Endothelial cell of umbilical vein (primary cell): ENCODE results near the gene RNFT2. TPM values are rescaled to one million over a fixed set of nuclear protein-coding genes. Genes with fewer than 3 reads are reported as not detected.
"Not testable (repeated sequence)": the region's sequence is repeated elsewhere in the genome, so short reads cannot be mapped to it uniquely, and the experiment has no call there.

Experiments
- BruUV-seq: library from RNA; stranded (reverse); fragments of 400-500 nt; replicated peaks from 2 replicates; lab custom pipeline; 2021; lab: Mats Ljungman, UMichigan
- CTCF ChIA-PET: fragments of 300-600, 350-600 bp; sonication (Branson Sonifier 250); formaldehyde crosslinking; loops from one replicate; lab custom pipeline; 2021; ENCODE audit warnings: antibody characterized with exemption, inconsistent platforms; lab: Charles Lee
- POLR2A ChIA-PET: fragments of 300-600, 350-600 bp; sonication (Branson Sonifier 250); formaldehyde crosslinking; loops from one replicate; lab custom pipeline; 2021; ENCODE audit warnings: antibody characterized with exemption, inconsistent platforms; lab: Charles Lee
- DNase-seq: peaks from one replicate; pipeline ENCODE4 v3.0.0-alpha.2; 2011; ENCODE audit warnings: low read depth, low spot score
- FAIRE-seq: peaks from 2 replicates; lab custom pipeline; 2011; peaks lifted over from hg19 to GRCh38; lab: Jason Lieb, UNC
- H2AFZ ChIP-seq: 2 replicates; pipeline ENCODE4 v1.6.0; 2012; ENCODE audit warnings: low read depth, low read length, control low read depth, inconsistent platforms
- H3K27ac ChIP-seq: 2 replicates; pipeline ENCODE4 v1.5.1; 2011; ENCODE audit warnings: low read depth, mild to moderate bottlenecking, control low read depth, low read length, moderate library complexity; ENCODE audit not compliant: insufficient read depth
- H3K27me3 ChIP-seq, 2 experiments: 2 replicates each; pipeline versions ENCODE4 v1.6.0 to v1.6.1; 2011; ENCODE audit warnings: low read length in 2 of 2, mixed read lengths in 1 of 2; ENCODE audit not compliant: control insufficient read depth in 2 of 2, insufficient read depth in 2 of 2
- H3K36me3 ChIP-seq, 2 experiments: 2 replicates in 1 of 2; 3 replicates in 1 of 2; pipeline ENCODE4 v1.5.1; 2011; ENCODE audit warnings: low read length in 2 of 2, mild to moderate bottlenecking in 1 of 2, moderate library complexity in 1 of 2; ENCODE audit not compliant: control insufficient read depth in 2 of 2, insufficient read depth in 2 of 2; ENCODE audit errors: extremely low read depth in 1 of 2
- H3K4me1 ChIP-seq: 3 replicates; pipeline ENCODE4 v1.5.1; 2011; ENCODE audit warnings: mild to moderate bottlenecking, low read length; ENCODE audit not compliant: control insufficient read depth, insufficient read depth; ENCODE audit errors: extremely low read depth
- H3K4me2 ChIP-seq: 2 replicates; pipeline ENCODE4 v1.6.1; 2011; ENCODE audit warnings: low read length, control low read depth, mixed read lengths; ENCODE audit not compliant: insufficient read depth
- H3K4me3 ChIP-seq, 3 experiments: fragments of 200-600 bp in 1 of 3; sonication (generic), shearing (Covaris generic) in 1 of 3; replicated peaks in 1 of 3; 2 replicates each; pipeline ENCODE4 v1.5.1; 2011 to 2016; ENCODE audit warnings: control low read depth in 3 of 3, low read length in 3 of 3, mild to moderate bottlenecking in 2 of 3, inconsistent platforms in 1 of 3, low read depth in 1 of 3, moderate library complexity in 1 of 3; ENCODE audit not compliant: insufficient read depth in 1 of 3
- H3K79me2 ChIP-seq: 2 replicates; pipeline ENCODE4 v1.6.0; 2012; ENCODE audit warnings: low read length, inconsistent platforms; ENCODE audit not compliant: control insufficient read depth, insufficient read depth
- H3K9ac ChIP-seq: replicated peaks from 2 replicates; pipeline ENCODE3; 2011; ENCODE audit warnings: low read length, control low read depth; ENCODE audit not compliant: insufficient read depth; ENCODE audit errors: extremely low read depth
- H3K9me1 ChIP-seq: replicated peaks from 3 replicates; pipeline ENCODE4 v1.6.0; 2011; ENCODE audit warnings: mild to moderate bottlenecking, low read length; ENCODE audit not compliant: control insufficient read depth, insufficient read depth; ENCODE audit errors: extremely low read depth
- H3K9me3 ChIP-seq: replicated peaks from 2 replicates; pipeline ENCODE4 v1.5.1; 2012; ENCODE audit warnings: low read length, inconsistent platforms; ENCODE audit not compliant: control insufficient read depth, insufficient read depth
- H4K20me1 ChIP-seq: replicated peaks from 2 replicates; pipeline ENCODE3; 2011; ENCODE audit warnings: mild to moderate bottlenecking, low read length; ENCODE audit not compliant: control insufficient read depth, insufficient read depth; ENCODE audit errors: extremely low read depth
- EZH2 ChIP-seq: IDR thresholded peaks from 2 replicates; pipeline ENCODE4 v1.6.1; 2012; ENCODE audit warnings: borderline replicate concordance, low read depth, mild to moderate bottlenecking, moderate library complexity, low read length, inconsistent platforms; ENCODE audit not compliant: severe bottlenecking
- FOS ChIP-seq: IDR thresholded peaks from 2 replicates; pipeline ENCODE4 v1.6.1; 2011; ENCODE audit warnings: mild to moderate bottlenecking, low read length, moderate library complexity, borderline replicate concordance; ENCODE audit not compliant: insufficient read depth
- GATA2 ChIP-seq: IDR thresholded peaks from 2 replicates; pipeline ENCODE4 v1.7.0; 2011; ENCODE audit warnings: low read depth, mild to moderate bottlenecking, moderate library complexity, mixed read lengths, low read length; ENCODE audit not compliant: insufficient read length, insufficient read depth
- JUN ChIP-seq: IDR thresholded peaks from 2 replicates; pipeline ENCODE4 v1.6.1; 2011; ENCODE audit warnings: borderline replicate concordance, low read depth; ENCODE audit not compliant: insufficient read length, insufficient read depth
- MAX ChIP-seq: IDR thresholded peaks from 2 replicates; pipeline ENCODE4 v1.6.1; 2011; ENCODE audit not compliant: insufficient read depth, insufficient read length
- MYC ChIP-seq: IDR thresholded peaks from one replicate; pipeline ENCODE4 v1.6.1; 2011; ENCODE audit warnings: mild to moderate bottlenecking, low read depth, low read length
- POLR2A ChIP-seq: IDR thresholded peaks from 2 replicates; pipeline ENCODE4 v1.6.1; 2012; ENCODE audit warnings: low read depth, mild to moderate bottlenecking, control low read depth, low read length
- POLR2AphosphoS5 ChIP-seq: IDR thresholded peaks from 2 replicates; pipeline ENCODE4 v1.6.1; 2012; ENCODE audit warnings: low read depth, mild to moderate bottlenecking, control low read depth, low read length, moderate library complexity; ENCODE audit not compliant: insufficient read depth
- dilution Hi-C: fragments of 300-500 bp; cut with MboI; formaldehyde crosslinking; loops from one replicate; pipeline ENCODE4 v1.15.0; 2019; ENCODE audit warnings: low sequenced_read_pairs; ENCODE audit not compliant: extremely low pct_ligation_motif_present
- intact Hi-C: fragments of 100-400 bp; cut with micrococcal nuclease; formaldehyde crosslinking; loops from one replicate; pipeline ENCODE4 v1.10.0; 2022
- polyA plus RNA-seq, 4 experiments: library from polyadenylated mRNA; depleted of rRNA in 3 of 4; stranded (reverse) in 3 of 4; unstranded in 1 of 4; fragments of >200 nt; gene quantifications; 2 replicates each; pipeline versions ENCODE4 v1.2.1 to v1.2.3, GENCODE V29; 2011 to 2012; ENCODE audit warnings: missing spikeins in 1 of 4
- total RNA-seq: library from RNA; stranded (reverse); gene quantifications from 2 replicates; pipeline ENCODE4 v1.2.3, GENCODE V29; 2021
- TF ChIP-seq, protein P1 (sequence below), 2 donors: IDR thresholded peaks; 1 replicate in 1 of 2; 2 replicates in 1 of 2; pipeline ENCODE4 v1.5.1; 2011; ENCODE audit warnings: low read length in 2 of 2, mild to moderate bottlenecking in 2 of 2, moderate library complexity in 2 of 2, control low read depth in 1 of 2, inconsistent platforms in 1 of 2, low read depth in 1 of 2; ENCODE audit not compliant: insufficient read depth in 1 of 2; ENCODE audit errors: extremely low read depth in 1 of 2

RNFT2 gene
- total and polyA plus RNA-seq, 2 donors (not counting 3 experiments of a cell fraction or from before 2014, with no cell fraction given), result 1.4 to 6.6 TPM

DNA sequence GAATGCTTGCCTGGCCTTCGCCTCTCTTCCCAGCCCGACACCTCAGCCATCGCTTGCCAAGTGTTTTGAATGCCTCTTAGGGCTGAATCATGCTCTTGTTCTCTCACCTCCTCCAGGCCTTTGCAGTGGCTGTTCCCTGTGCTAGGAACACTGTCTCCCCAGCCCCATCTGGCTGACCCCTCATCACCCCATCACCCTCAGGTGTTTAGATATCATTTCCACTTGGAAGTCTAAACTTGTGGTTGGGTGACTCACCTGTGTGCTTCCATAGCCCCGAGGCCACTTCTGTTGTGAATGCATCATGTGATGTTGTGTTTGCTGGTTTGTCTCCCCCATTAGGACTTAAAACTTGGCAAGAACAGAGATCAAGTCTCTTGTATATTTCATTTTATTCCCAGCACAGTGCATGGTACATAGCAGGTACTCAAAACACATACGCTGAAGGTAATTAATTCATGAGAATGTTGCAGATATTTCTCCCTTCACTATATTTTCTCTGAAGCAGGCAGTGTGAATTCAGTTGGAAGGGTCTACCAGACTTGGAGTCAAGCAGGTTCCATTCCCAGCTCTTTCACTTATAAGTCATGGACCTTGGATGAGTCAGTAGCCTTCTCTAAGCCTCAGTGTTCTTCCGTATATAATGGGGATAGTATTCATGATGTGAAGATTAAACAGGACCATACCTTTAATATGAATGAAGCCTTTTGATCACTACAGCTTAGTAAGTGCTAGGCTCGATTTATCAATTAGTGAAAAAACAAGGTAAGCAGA lies 75.3 kb downstream of the RNFT2 start:
- Histone ChIP-seq H3K79me2 (no peaks in the 10 kb centered on the region), H4K20me1 (no peaks in the 10 kb centered on the region), H3K9ac (no peak overlapping the region), H3K9me1 (no peaks in the 10 kb centered on the region), H3K4me3 (no peak overlapping the region), H3K4me1 (peaks cover 5% of the 10 kb centered on the region), H3K27me3 (no peaks in the 10 kb centered on the region), H3K36me3 (no peaks in the 10 kb centered on the region), H2AFZ (no peak overlapping the region), H3K9me3 (no peaks in the 10 kb centered on the region), H3K27ac (no peak overlapping the region), H3K4me2 (no peak overlapping the region)
- CTCF ChIA-PET, result no interaction called here
- TF ChIP-seq POLR2AphosphoS5 (no peak), EZH2 (no peak), GATA2 (no peak), MYC (no peak), MAX (no peak), JUN (no peak), FOS (no peak), POLR2A (no peak)
- TF ChIP-seq, protein P1, sequence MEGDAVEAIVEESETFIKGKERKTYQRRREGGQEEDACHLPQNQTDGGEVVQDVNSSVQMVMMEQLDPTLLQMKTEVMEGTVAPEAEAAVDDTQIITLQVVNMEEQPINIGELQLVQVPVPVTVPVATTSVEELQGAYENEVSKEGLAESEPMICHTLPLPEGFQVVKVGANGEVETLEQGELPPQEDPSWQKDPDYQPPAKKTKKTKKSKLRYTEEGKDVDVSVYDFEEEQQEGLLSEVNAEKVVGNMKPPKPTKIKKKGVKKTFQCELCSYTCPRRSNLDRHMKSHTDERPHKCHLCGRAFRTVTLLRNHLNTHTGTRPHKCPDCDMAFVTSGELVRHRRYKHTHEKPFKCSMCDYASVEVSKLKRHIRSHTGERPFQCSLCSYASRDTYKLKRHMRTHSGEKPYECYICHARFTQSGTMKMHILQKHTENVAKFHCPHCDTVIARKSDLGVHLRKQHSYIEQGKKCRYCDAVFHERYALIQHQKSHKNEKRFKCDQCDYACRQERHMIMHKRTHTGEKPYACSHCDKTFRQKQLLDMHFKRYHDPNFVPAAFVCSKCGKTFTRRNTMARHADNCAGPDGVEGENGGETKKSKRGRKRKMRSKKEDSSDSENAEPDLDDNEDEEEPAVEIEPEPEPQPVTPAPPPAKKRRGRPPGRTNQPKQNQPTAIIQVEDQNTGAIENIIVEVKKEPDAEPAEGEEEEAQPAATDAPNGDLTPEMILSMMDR (IDR thresholded peaks at IDR 0.05; ENCODE audit: extremely low read depth in 1 of 2, insufficient read depth in 1 of 2, low read depth in 1 of 2, low read length in 2 of 2), result no peak
- intact Hi-C loops, result no loop called here
- DNase-seq (no peak), FAIRE-seq (no peak)
- no TSS peak for BruUV-seq
- POLR2A ChIA-PET, result no interaction called here
- dilution Hi-C loops, result no loop called here

DNA sequence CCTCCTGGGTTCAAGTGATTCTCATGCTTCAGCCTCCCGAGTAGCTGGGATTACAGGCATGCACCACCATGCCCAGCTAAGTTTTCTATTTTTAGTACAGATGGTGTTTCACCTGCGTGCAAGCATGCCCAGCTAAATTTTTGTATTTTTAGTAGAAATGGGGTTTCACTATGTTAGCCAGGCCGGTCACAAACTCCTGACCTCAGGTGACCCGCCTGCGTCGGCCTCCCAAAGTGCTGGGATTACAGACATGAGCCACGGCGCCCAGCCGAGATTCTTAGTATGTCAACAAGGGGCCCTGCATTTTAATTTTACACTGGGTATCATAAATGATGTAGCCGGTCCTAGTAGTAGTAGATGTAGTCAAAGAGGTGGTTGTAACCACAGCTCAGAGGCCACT lies 76.7 kb downstream of the RNFT2 start:
- H2AFZ ChIP-seq, H3K27me3 ChIP-seq, H3K4me2 ChIP-seq, H3K36me3 ChIP-seq, POLR2A ChIA-PET, DNase-seq, H3K9me3 ChIP-seq, H3K79me2 ChIP-seq, FAIRE-seq, H3K9ac ChIP-seq, BruUV-seq, CTCF ChIA-PET, H3K4me3 ChIP-seq, H4K20me1 ChIP-seq, dilution Hi-C loops, H3K9me1 ChIP-seq, H3K27ac ChIP-seq, intact Hi-C loops: not testable (repeated sequence)
- peaks cover 13% of the 10 kb centered on the region for H3K4me1 ChIP-seq
